Gastroesophageal sphincter (tissue), 3 donors: ENCODE results near the gene KLLN.

Experiments
- EP300 ChIP-seq: sonication (generic); formaldehyde crosslinking; IDR thresholded peaks from one replicate; pipeline ENCODE4 v1.6.1; 2017; ENCODE audit warnings: antibody characterized with exemption, mild to moderate bottlenecking
- TF ChIP-seq, protein P1 (sequence below), 4 experiments: fragments of 200-600 bp in 2 of 4; fragments of 450-650 bp in 2 of 4; sonication (generic) in 1 of 4; IDR thresholded peaks; one replicate each; pipeline ENCODE4 v1.5.1; 2017 to 2019; ENCODE audit warnings: antibody characterized with exemption in 4 of 4, mild to moderate bottlenecking in 2 of 4, moderate library complexity in 2 of 4

DNA sequence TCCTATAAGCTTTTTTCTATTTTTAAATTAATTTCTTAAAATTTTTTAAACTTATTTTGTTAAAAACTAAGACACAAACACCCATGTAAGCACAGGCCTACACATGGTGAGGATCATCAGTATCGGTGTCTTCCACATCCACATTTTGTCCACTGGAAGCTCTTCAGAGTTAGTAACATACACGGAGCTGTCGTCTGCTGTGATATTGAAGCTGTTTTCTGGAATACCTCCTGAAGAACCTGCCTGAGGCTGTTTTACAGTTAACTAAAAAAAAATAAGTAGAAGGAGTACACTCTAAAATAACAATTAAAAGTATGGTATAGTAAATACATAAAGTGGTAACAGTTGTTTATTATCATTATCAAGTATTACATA lies 17.7 kb downstream of the KLLN start:
- no peak for TF ChIP-seq EP300
- TF ChIP-seq, protein P1, sequence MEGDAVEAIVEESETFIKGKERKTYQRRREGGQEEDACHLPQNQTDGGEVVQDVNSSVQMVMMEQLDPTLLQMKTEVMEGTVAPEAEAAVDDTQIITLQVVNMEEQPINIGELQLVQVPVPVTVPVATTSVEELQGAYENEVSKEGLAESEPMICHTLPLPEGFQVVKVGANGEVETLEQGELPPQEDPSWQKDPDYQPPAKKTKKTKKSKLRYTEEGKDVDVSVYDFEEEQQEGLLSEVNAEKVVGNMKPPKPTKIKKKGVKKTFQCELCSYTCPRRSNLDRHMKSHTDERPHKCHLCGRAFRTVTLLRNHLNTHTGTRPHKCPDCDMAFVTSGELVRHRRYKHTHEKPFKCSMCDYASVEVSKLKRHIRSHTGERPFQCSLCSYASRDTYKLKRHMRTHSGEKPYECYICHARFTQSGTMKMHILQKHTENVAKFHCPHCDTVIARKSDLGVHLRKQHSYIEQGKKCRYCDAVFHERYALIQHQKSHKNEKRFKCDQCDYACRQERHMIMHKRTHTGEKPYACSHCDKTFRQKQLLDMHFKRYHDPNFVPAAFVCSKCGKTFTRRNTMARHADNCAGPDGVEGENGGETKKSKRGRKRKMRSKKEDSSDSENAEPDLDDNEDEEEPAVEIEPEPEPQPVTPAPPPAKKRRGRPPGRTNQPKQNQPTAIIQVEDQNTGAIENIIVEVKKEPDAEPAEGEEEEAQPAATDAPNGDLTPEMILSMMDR (IDR thresholded peaks at IDR 0.05), result no peak
